Measurements from ENCODE around the gene LCK. TPM values are rescaled to one million over a fixed set of nuclear protein-coding genes. Genes with fewer than 3 reads are reported as not detected.

LCK gene
- polyA plus RNA-seq (2013) = 1.9 TPM

DNA sequence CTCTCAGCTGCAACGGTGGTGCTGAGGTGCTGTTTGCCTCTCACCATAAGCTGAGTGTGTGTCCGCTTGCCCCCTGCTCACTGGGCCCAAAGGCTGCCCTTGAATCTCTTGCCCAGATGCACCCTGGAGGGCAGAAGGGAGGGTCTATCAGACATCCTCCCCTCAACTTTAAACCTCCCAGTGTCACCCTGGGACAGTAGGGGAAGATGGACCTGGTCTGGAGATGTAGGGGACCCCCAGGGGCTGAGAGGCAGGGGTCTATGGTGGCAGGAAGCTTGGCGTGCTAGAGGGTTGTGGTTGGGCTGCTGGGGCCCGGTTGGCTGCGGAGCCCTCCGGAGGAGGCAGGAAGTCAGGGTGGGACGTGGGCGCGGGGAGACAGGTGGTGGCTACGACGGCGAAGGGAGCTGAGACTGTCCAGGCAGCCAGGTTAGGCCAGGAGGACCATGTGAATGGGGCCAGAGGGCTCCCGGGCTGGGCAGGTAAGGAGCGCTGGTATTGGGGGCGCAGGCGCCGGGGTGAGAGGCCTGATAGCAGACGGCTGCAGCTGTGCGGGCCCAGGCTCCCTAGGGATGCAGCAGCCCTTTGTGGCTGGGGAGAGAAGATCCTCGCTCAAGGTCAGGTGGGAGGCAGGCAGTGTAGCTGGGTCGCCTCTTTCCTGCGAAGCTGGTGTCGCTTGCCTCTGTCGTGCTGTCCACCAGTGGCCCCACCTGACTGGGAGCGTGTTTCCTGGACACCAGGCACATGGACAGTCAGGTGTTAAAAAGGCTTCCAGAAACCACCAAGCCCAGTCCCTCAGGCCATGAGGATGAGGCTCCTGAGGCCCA, at the start of gene LCK:
Gene LCK (plus strand): TSS at position 373 of the 824 bp plus-strand sequence. CDS start 23,065 bp downstream, outside the sequence.
- DNase-seq = peak in 2 of 3 donors; percentile 53 to 64
- Histone ChIP-seq H3K9me3 (ENCODE audit: control extremely low read depth in 1 of 5, control insufficient read depth in 4 of 5, insufficient read depth in 2 of 5, low read depth in 1 of 5, low read length in 4 of 5) (no peaks in the 10 kb centered on the region), H3K4me3 (ENCODE audit: control insufficient read depth in 1 of 7, extremely low read depth in 1 of 7, insufficient read depth in 4 of 7, low read depth in 2 of 7, low read length in 6 of 7) (peak within 1 kb of the TSS in 4 of 7 experiments; percentile 36 to 62 (median 50)), H3K27me3 (replicated peaks in 2 of 5; ENCODE audit: control insufficient read depth in 4 of 5, insufficient read depth in 5 of 5, low read length in 4 of 5) (no peaks in the 10 kb centered on the region), H3K4me1 (ENCODE audit: control extremely low read depth in 1 of 4, control insufficient read depth in 4 of 4, insufficient read depth in 4 of 4, low read length in 3 of 4) (peaks cover 11 to 72% (median 65%) of the 10 kb centered on the region in 4 experiments), H3K36me3 (ENCODE audit: control insufficient read depth in 4 of 4, insufficient read depth in 4 of 4, low read length in 3 of 4) (no peaks in the 10 kb centered on the region), H3K27ac (ENCODE audit: insufficient read depth in 1 of 2, low read depth in 1 of 2, low read length in 2 of 2, poor library complexity in 1 of 2, severe bottlenecking in 2 of 2) (peak within 1 kb of the TSS; percentile 26 to 70)
- POLR2A ChIA-PET = no interaction called here
- CTCF ChIA-PET = interaction anchor here (0.6 to 4.4 kb wide), 7 partner anchors 9 to 149 kb away, joined by 3 to 40 read pairs (median 4); partner anchors contain the start of gene HDAC1
- WGBS (ENCODE audit: insufficient coverage) = 50% methylated on average over 22 of the region's 25 CpGs

DNA sequence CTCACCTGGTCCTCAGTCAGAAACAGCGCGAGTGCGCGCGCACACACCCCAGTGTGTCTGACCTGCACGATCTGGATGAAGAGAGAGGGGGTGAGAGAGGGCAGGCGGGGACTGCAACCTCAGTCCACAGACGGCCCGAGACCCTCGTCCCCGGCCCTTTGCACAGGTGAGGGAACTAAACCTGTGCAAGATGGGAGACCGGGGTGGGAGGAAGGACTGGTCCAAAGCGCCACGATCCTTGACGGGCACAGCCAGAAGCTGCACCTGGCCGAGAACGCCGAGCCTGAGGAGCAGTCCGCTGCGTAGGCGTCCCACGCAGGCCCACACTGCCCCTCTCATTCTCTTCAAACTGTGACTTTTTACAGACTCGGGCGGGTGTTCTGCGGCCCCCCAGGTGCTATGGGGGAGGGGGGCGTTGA, 46.1 kb upstream of the LCK start:
- Histone ChIP-seq H3K9me3 (ENCODE audit: control extremely low read depth in 1 of 5, control insufficient read depth in 4 of 5, insufficient read depth in 2 of 5, low read depth in 1 of 5, low read length in 4 of 5) (no peaks in the 10 kb centered on the region), H3K27me3 (replicated peaks in 2 of 5; ENCODE audit: control insufficient read depth in 4 of 5, insufficient read depth in 5 of 5, low read length in 4 of 5) (no peaks in the 10 kb centered on the region), H3K4me1 (ENCODE audit: control extremely low read depth in 1 of 4, control insufficient read depth in 4 of 4, insufficient read depth in 4 of 4, low read length in 3 of 4) (peaks cover 3 to 44% (median 41%) of the 10 kb centered on the region in 4 experiments), H3K27ac (ENCODE audit: insufficient read depth in 1 of 2, low read depth in 1 of 2, low read length in 2 of 2, poor library complexity in 1 of 2, severe bottlenecking in 2 of 2) (peak overlapping the region; percentile 54 to 78), H3K4me3 (ENCODE audit: control insufficient read depth in 1 of 7, extremely low read depth in 1 of 7, insufficient read depth in 4 of 7, low read depth in 2 of 7, low read length in 6 of 7) (peak overlapping the region; percentile 50 to 87 (median 82)), H3K36me3 (ENCODE audit: control insufficient read depth in 4 of 4, insufficient read depth in 4 of 4, low read length in 3 of 4) (peaks cover 0 to 8% (median 7%) of the 10 kb centered on the region in 4 experiments)
- no peak for DNase-seq
- ChIA-PET CTCF (interaction anchor here (1.4 kb wide), 1 partner anchor 8 kb away, joined by 4 read pairs; no protein-coding TSS in a partner anchor), POLR2A (no interaction called here)
- 71% methylated on average over 19 of the region's 26 CpGs for WGBS (ENCODE audit: insufficient coverage)

DNA sequence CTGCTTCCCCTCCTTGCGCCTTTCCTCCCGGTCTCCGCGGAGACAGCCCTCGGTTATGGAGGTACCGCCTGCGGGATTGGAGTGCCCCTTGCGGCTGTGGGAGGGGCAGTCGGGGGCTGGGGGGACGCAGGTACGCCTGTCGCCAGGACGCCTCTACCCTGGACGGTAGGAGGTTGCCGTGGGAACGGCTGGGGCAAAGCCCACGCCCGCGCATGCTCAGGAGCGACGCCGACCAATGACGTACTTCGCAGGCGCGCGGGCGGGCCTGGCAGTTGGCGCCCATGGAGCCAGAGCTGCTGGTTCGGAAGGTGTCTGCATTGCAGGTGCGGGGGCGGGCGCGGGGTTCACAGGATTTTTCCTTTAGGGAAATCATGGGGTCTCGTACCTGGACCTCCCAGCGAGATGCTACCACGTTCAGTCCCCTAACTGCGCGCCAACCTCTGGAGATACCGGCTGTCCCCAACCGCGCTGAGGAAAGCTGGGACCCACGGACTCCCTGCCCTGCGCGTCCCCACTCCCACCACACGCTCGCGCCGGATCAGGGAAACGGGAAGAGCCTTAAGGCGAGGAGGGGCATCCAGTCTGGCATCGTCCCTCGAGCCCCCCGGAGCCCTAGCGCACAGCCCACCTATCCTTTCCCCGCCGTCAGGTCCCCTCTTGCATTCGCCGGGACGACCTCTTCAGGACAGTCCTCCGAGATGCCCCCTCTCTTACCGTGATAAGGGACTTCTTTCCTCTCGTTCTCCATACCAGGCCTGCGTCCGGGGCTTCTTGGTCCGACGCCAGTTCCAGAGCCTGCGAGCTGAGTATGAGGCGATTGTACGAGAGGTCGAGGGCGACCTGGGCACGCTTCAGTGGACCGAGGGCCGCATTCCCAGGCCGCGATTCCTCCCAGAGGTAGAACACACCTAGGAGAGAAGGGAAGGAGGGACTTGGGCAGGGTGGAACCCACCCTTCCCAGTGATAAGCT, 45.4 kb upstream of the LCK start, which contains the start of gene IQCC:
Gene IQCC (plus strand): TSS at position 271 of the 970 bp plus-strand sequence. CDS start 11 bp downstream, at position 282.
- peaks cover 0 to 8% (median 7%) of the 10 kb centered on the region in 4 experiments for H3K36me3 ChIP-seq (ENCODE audit: control insufficient read depth in 4 of 4, insufficient read depth in 4 of 4, low read length in 3 of 4)
- ChIA-PET POLR2A (no interaction called here), CTCF (interaction anchor here (1.1 to 3.3 kb wide), 3 partner anchors 7 to 111 kb away, joined by 3 to 22 read pairs (median 4); no protein-coding TSS in a partner anchor)
- H3K27me3 ChIP-seq (replicated peaks in 2 of 5; ENCODE audit: control insufficient read depth in 4 of 5, insufficient read depth in 5 of 5, low read length in 4 of 5) = no peaks in the 10 kb centered on the region
- WGBS (ENCODE audit: insufficient coverage) = 3% methylated on average over 65 of the region's 77 CpGs
- H3K9me3 ChIP-seq (ENCODE audit: control extremely low read depth in 1 of 5, control insufficient read depth in 4 of 5, insufficient read depth in 2 of 5, low read depth in 1 of 5, low read length in 4 of 5) = no peaks in the 10 kb centered on the region
- H3K4me3 ChIP-seq (ENCODE audit: control insufficient read depth in 1 of 7, extremely low read depth in 1 of 7, insufficient read depth in 4 of 7, low read depth in 2 of 7, low read length in 6 of 7) = peak within 1 kb of the TSS; percentile 50 to 87 (median 82)
- DNase-seq = peak; percentile 81 to 88 (median 87)
- H3K27ac ChIP-seq (ENCODE audit: insufficient read depth in 1 of 2, low read depth in 1 of 2, low read length in 2 of 2, poor library complexity in 1 of 2, severe bottlenecking in 2 of 2) = peak within 1 kb of the TSS; percentile 54 to 78
- H3K4me1 ChIP-seq (ENCODE audit: control extremely low read depth in 1 of 4, control insufficient read depth in 4 of 4, insufficient read depth in 4 of 4, low read length in 3 of 4) = peaks cover 3 to 36% (median 33%) of the 10 kb centered on the region in 4 experiments

DNA sequence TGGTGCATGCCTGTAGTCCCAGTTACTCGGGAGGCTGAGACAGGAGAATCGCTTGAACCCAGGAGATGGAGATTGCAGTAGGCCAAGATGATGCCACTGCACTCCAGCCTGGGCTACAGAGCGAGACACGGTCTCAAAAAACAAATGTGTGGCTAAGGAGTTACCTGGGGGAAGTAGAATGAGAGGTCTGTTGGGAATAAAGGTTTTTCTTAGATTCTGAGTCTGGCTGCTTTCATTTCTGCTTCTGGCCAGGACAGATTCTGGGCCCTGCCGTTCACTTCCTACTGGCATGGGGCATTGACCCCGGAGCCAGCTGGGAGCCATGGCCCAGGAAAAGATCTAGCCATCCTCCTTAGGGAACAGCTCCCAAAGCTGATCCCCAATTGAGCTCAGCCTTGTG, 42.6 kb upstream of the LCK start:
- WGBS (ENCODE audit: insufficient coverage) = 92% methylated on average over 5 of the region's 6 CpGs
- H3K27ac ChIP-seq (ENCODE audit: insufficient read depth in 1 of 2, low read depth in 1 of 2, low read length in 2 of 2, poor library complexity in 1 of 2, severe bottlenecking in 2 of 2) = no peak overlapping the region
- POLR2A ChIA-PET = no interaction called here
- H3K4me1 ChIP-seq (ENCODE audit: control extremely low read depth in 1 of 4, control insufficient read depth in 4 of 4, insufficient read depth in 4 of 4, low read length in 3 of 4) = peaks cover 0 to 16% (median 15%) of the 10 kb centered on the region in 4 experiments
- DNase-seq = no peak
- H3K27me3 ChIP-seq (replicated peaks in 2 of 5; ENCODE audit: control insufficient read depth in 4 of 5, insufficient read depth in 5 of 5, low read length in 4 of 5) = no peaks in the 10 kb centered on the region
- CTCF ChIA-PET = interaction anchor here (1.2 to 3.3 kb wide), 3 partner anchors 8 to 108 kb away, joined by 3 to 22 read pairs (median 3); no protein-coding TSS in a partner anchor
- H3K4me3 ChIP-seq (ENCODE audit: control insufficient read depth in 1 of 7, extremely low read depth in 1 of 7, insufficient read depth in 4 of 7, low read depth in 2 of 7, low read length in 6 of 7) = no peak overlapping the region
- H3K9me3 ChIP-seq (ENCODE audit: control extremely low read depth in 1 of 5, control insufficient read depth in 4 of 5, insufficient read depth in 2 of 5, low read depth in 1 of 5, low read length in 4 of 5) = no peaks in the 10 kb centered on the region
- peaks cover 0 to 8% (median 7%) of the 10 kb centered on the region in 4 experiments for H3K36me3 ChIP-seq (ENCODE audit: control insufficient read depth in 4 of 4, insufficient read depth in 4 of 4, low read length in 3 of 4)

DNA sequence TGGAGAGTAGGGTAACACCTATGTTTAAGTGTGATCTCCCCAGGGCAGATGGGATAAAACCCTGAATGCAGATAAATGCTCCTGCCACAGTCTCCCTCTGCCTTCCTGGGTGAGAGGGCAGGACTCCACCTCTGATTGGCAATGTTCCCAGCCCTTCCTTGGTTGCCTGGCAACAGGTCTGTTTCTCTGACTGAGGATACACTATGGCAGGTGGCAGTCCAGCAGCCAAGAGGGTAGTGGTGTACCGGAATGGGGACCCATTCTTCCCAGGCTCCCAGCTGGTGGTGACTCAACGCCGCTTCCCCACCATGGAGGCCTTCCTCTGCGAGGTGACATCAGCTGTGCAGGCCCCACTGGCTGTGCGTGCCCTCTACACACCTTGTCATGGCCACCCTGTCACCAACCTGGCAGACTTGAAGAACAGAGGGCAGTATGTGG, 42.2 kb upstream of the LCK start, which contains the start of gene DCDC2B:
Gene DCDC2B (plus strand): TSS at position 199 of the 438 bp plus-strand sequence. CDS start 5 bp downstream, at position 204.
- DNase-seq = no peak
- Histone ChIP-seq H3K4me1 (ENCODE audit: control extremely low read depth in 1 of 4, control insufficient read depth in 4 of 4, insufficient read depth in 4 of 4, low read length in 3 of 4) (peaks cover 0 to 16% (median 15%) of the 10 kb centered on the region in 4 experiments), H3K36me3 (ENCODE audit: control insufficient read depth in 4 of 4, insufficient read depth in 4 of 4, low read length in 3 of 4) (peaks cover 0 to 7% (median 5%) of the 10 kb centered on the region in 4 experiments), H3K27me3 (replicated peaks in 2 of 5; ENCODE audit: control insufficient read depth in 4 of 5, insufficient read depth in 5 of 5, low read length in 4 of 5) (no peaks in the 10 kb centered on the region), H3K9me3 (ENCODE audit: control extremely low read depth in 1 of 5, control insufficient read depth in 4 of 5, insufficient read depth in 2 of 5, low read depth in 1 of 5, low read length in 4 of 5) (no peaks in the 10 kb centered on the region), H3K27ac (ENCODE audit: insufficient read depth in 1 of 2, low read depth in 1 of 2, low read length in 2 of 2, poor library complexity in 1 of 2, severe bottlenecking in 2 of 2) (no peak within 1 kb of the TSS), H3K4me3 (ENCODE audit: control insufficient read depth in 1 of 7, extremely low read depth in 1 of 7, insufficient read depth in 4 of 7, low read depth in 2 of 7, low read length in 6 of 7) (no peak within 1 kb of the TSS)
- CTCF ChIA-PET = interaction anchor here (1.2 to 3.3 kb wide), 4 partner anchors 7 to 107 kb away, joined by 3 to 22 read pairs (median 8); no protein-coding TSS in a partner anchor
- WGBS (ENCODE audit: insufficient coverage) = 93% methylated on average over 5 of the region's 5 CpGs
- POLR2A ChIA-PET = no interaction called here

All from common myeloid progenitor, CD34-positive (primary cell).